H1 (cell line): ENCODE data around the gene SCG5. TPM values are rescaled to one million over a fixed set of nuclear protein-coding genes. Genes with fewer than 3 reads are reported as not detected.
A peak's percentile ranks its signal among the peaks of the same experiment; 100 is the strongest.

Source experiments
- ASH2L ChIP-seq: fragments of 200-600, 300-600 bp; sonication (generic); IDR thresholded peaks from one replicate; pipeline ENCODE4 v1.7.1; 2017; ENCODE audit warnings: low read length
- CEBPB ChIP-seq: IDR thresholded peaks from 2 replicates; pipeline ENCODE4 v1.6.1; 2012; ENCODE audit warnings: low read depth, low read length
- SUZ12 ChIP-seq: fragments of 200-600 bp; sonication (generic); IDR thresholded peaks from 2 replicates; pipeline ENCODE4 v1.6.1; 2012; ENCODE audit warnings: mild to moderate bottlenecking, inconsistent platforms, low read length, moderate library complexity, mixed read lengths
- TAF1 ChIP-seq: IDR thresholded peaks from 2 replicates; pipeline ENCODE4 v1.6.1; 2011; ENCODE audit warnings: mild to moderate bottlenecking, low read depth, low read length
- polyA plus RNA-seq, 7 experiments: library from polyadenylated mRNA; depleted of rRNA in 3 of 7; stranded (reverse) in 5 of 7; unstranded in 2 of 7; fragments of >200 nt in 5 of 7; fragments of 200-250 nt in 2 of 7; gene quantifications; 1 replicate in 5 of 7; 2 replicates in 1 of 7; 4 replicates in 1 of 7; pipeline versions ENCODE4 v1.2.1 to v1.2.3, GENCODE V29; 2011 to 2013; ENCODE audit warnings: missing spikeins in 2 of 7, mixed read lengths in 2 of 7
- total RNA-seq: library from RNA; stranded (reverse); fragmentation: NEBNext Ultra II Directional; extraction: Animal tissue kit (Norgen Biotek cat#: 25700); gene quantifications from 2 replicates; pipeline ENCODE4 v1.2.1, GENCODE V29; 2021

Gene SCG5
- total and polyA plus RNA-seq, 2 of the 8 experiments (the other 6 are each of a cell fraction or from before 2014, with no cell fraction given) = 18.7 to 19.9 TPM

GRCh38 chr15:32717426-32718226 is 76.1 kb downstream of the SCG5 start, which contains the start of gene GREM1 (continued):
- peak; percentile 24; the same call in 1 of the 2 replicates for TF ChIP-seq TAF1
- TF ChIP-seq ASH2L = peak; percentile 81
- peak; percentile 14; the same call in 1 of the 2 replicates for TF ChIP-seq SUZ12
- no peak for TF ChIP-seq CEBPB
- TF ChIP-seq, all 59 proteins: peak for 10
